Activated CD8-positive, alpha-beta T cell treated with anti-CD3 and anti-CD28 coated beads for 36 hours (primary cell): ENCODE data around the gene SH3GL1. TPM values are rescaled to one million over a fixed set of nuclear protein-coding genes. Genes with fewer than 3 reads are reported as not detected.

Experiments
- ATAC-seq: fragments of 200-7000 bp; cut with Tn5 transposase; one replicate; pipeline ENCODE4 v1.10.0; 2021; ENCODE audit warnings: mild to moderate bottlenecking, moderate library complexity
- CTCF ChIA-PET: fragments of 350-600 bp; sonication (Branson Sonifier 250); formaldehyde crosslinking; loops from one replicate; lab custom pipeline; 2021; ENCODE audit warnings: antibody characterized with exemption; lab: Charles Lee
- POLR2A ChIA-PET: fragments of 350-600 bp; sonication (Branson Sonifier 250); formaldehyde crosslinking; loops from one replicate; lab custom pipeline; 2021; ENCODE audit warnings: antibody characterized with exemption; lab: Charles Lee
- DNase-seq: peaks from one replicate; pipeline ENCODE4 v3.0.0-alpha.2; 2020
- H3K27ac Mint-ChIP-seq: one replicate; pipeline ENCODE4 v1.8.0; 2021; ENCODE audit warnings: mild to moderate bottlenecking, mixed read lengths
- H3K27me3 Mint-ChIP-seq: one replicate; pipeline ENCODE4 v1.8.0; 2021; ENCODE audit warnings: mixed read lengths
- H3K36me3 Mint-ChIP-seq: one replicate; pipeline ENCODE4 v1.8.0; 2021; ENCODE audit warnings: low read depth, mixed read lengths
- H3K4me1 Mint-ChIP-seq: one replicate; pipeline ENCODE4 v1.8.0; 2021; ENCODE audit warnings: low read depth, mixed read lengths
- H3K4me3 Mint-ChIP-seq: one replicate; pipeline ENCODE4 v1.8.0; 2021; ENCODE audit warnings: mild to moderate bottlenecking, moderate library complexity, mixed read lengths
- H3K9me3 Mint-ChIP-seq: one replicate; pipeline ENCODE4 v1.8.0; 2021; ENCODE audit warnings: mixed read lengths
- CTCF ChIP-seq: fragments of 200-600 bp; IDR thresholded peaks from one replicate; pipeline ENCODE4 v1.8.0; 2022; ENCODE audit warnings: antibody characterized with exemption, mild to moderate bottlenecking
- intact Hi-C: fragments of 100-400 bp; cut with micrococcal nuclease; formaldehyde crosslinking; loops from one replicate; pipeline ENCODE4 v1.10.0; 2022
- total RNA-seq, 2 experiments: library from RNA; stranded (reverse); gene quantifications; one replicate each; pipeline ENCODE4 v1.2.3, GENCODE V29; 2021

SH3GL1 gene
- total RNA-seq, 2 experiments from 2014 or later: 53.1 to 59.2 TPM

GRCh38 chr19:4386041-4386782 lies 14.1 kb downstream of the SH3GL1 start:
- no peak for TF ChIP-seq CTCF
- CTCF ChIA-PET: no interaction called here
- ATAC-seq (no peak), DNase-seq (no peak)
- no peaks in the 10 kb centered on the region for H3K27me3 Mint-ChIP-seq
- no peaks in the 10 kb centered on the region for H3K9me3 Mint-ChIP-seq
- POLR2A ChIA-PET: interaction anchor here (2.3 kb wide), 1 partner anchor 16 kb away, joined by 8 read pairs; no protein-coding TSS in a partner anchor
- intact Hi-C loops: no loop called here
- no peak overlapping the region for H3K27ac Mint-ChIP-seq
- H3K36me3 Mint-ChIP-seq: peaks cover 11% of the 10 kb centered on the region
- H3K4me1 Mint-ChIP-seq: peaks cover 25% of the 10 kb centered on the region
- H3K4me3 Mint-ChIP-seq: no peak overlapping the region

GRCh38 chr19:4385291-4386040 lies 14.9 kb downstream of the SH3GL1 start:
- DNase-seq: no peak
- peaks cover 11% of the 10 kb centered on the region for H3K36me3 Mint-ChIP-seq
- intact Hi-C loops: no loop called here
- no peak for TF ChIP-seq CTCF
- no peak overlapping the region for H3K27ac Mint-ChIP-seq
- no peaks in the 10 kb centered on the region for H3K9me3 Mint-ChIP-seq
- no peak for ATAC-seq
- ChIA-PET POLR2A (interaction anchor here (2.3 kb wide), 1 partner anchor 16 kb away, joined by 8 read pairs; no protein-coding TSS in a partner anchor), CTCF (interaction anchor here (0.9 kb wide), 1 partner anchor 33 kb away, joined by 5 read pairs; no protein-coding TSS in a partner anchor)
- H3K4me1 Mint-ChIP-seq: peaks cover 27% of the 10 kb centered on the region
- H3K27me3 Mint-ChIP-seq: no peaks in the 10 kb centered on the region
- H3K4me3 Mint-ChIP-seq: no peak overlapping the region

- Mint-ChIP-seq H3K27me3 (no peaks in the 10 kb centered on the region), H3K4me3 (peak overlapping the region; percentile 71), H3K27ac (peak overlapping the region; percentile 87), H3K36me3 (peaks cover 16% of the 10 kb centered on the region), H3K4me1 (peaks cover 60% of the 10 kb centered on the region), H3K9me3 (no peaks in the 10 kb centered on the region)
- intact Hi-C loops: no loop called here
- ChIA-PET CTCF (interaction anchor here (0.6 to 3.3 kb wide), 7 partner anchors 10 to 113 kb away, joined by 3 to 15 read pairs (median 4); partner anchors contain the start of gene SH3GL1), POLR2A (interaction anchor here (0.6 to 2.0 kb wide), 7 partner anchors 12 to 265 kb away, joined by 3 to 7 read pairs (median 4); partner anchors contain the start of genes CHAF1A and SH3GL1)
- ATAC-seq: peak; percentile 63
- DNase-seq: peak; percentile 75
- no peak for TF ChIP-seq CTCF
These were observed 20.1 kb downstream of the SH3GL1 start for GRCh38 chr19:4380254-4380727.

GRCh38 chr19:4379383-4380253 lies 20.7 kb downstream of the SH3GL1 start:
- no peak for TF ChIP-seq CTCF
- CTCF ChIA-PET: interaction anchor here (0.6 to 3.3 kb wide), 8 partner anchors 9 to 113 kb away, joined by 3 to 15 read pairs (median 4); partner anchors contain the start of gene SH3GL1
- Mint-ChIP-seq H3K27me3 (no peaks in the 10 kb centered on the region), H3K4me1 (peaks cover 60% of the 10 kb centered on the region), H3K9me3 (no peaks in the 10 kb centered on the region), H3K36me3 (peaks cover 16% of the 10 kb centered on the region), H3K27ac (peak overlapping the region; percentile 87), H3K4me3 (peak overlapping the region; percentile 71)
- peak; percentile 82 for DNase-seq
- intact Hi-C loops: no loop called here
- peak; percentile 78 for ATAC-seq
- POLR2A ChIA-PET: interaction anchor here (0.6 to 2.0 kb wide), 8 partner anchors 9 to 265 kb away, joined by 3 to 7 read pairs (median 4); partner anchors contain the start of genes CHAF1A and SH3GL1
